ENCODE data around the gene DENND6B. TPM values are rescaled to one million over a fixed set of nuclear protein-coding genes. Genes with fewer than 3 reads are reported as not detected.

Gene DENND6B
- total and polyA plus RNA-seq, 2 donors (not counting 1 experiment from before 2014, with no cell fraction given) = 2.8 to 10.3 TPM

DNA sequence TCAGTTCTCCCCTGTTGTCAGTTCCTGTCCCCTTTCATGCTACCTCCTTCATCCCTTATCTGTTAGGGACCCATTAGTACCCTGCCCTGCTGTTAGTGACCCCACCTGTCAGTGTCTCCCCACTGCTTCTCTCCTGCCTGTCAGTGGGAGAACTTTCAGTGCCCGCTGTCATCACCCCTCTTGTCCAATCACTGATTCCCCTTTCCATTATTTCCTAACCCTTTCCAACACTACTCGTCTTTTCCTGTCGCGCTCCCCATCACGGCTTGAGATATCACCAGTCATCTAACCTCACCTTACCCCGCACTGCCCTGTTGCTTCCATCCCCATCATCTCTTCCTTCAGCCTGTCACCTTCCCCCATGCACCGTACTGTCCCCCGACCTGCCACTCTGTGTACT, 20.3 kb upstream of the DENND6B start:
- ChIA-PET POLR2A (no interaction called here), CTCF (interaction anchor here (1.2 kb wide), 1 partner anchor 16 kb away, joined by 3 read pairs; no protein-coding TSS in a partner anchor)
- H3K79me2 ChIP-seq (ENCODE audit: control insufficient read depth, insufficient read depth, low read length) = peaks cover 35% of the 10 kb centered on the region
- H3K27ac ChIP-seq (ENCODE audit: low read length in 2 of 2) = peak overlapping the region in 1 of 2 donors; percentile 19
- H3K4me3 ChIP-seq (ENCODE audit: control extremely low read depth in 1 of 5, extremely low read depth in 1 of 5, insufficient read depth in 1 of 5, low read depth in 2 of 5, low read length in 4 of 5) = no peak overlapping the region
- peaks cover 7% of the 10 kb centered on the region for H3K4me1 Mint-ChIP-seq
- H2AFZ ChIP-seq (ENCODE audit: insufficient read depth, low read depth, low read length, poor library complexity, severe bottlenecking) = no peak overlapping the region
- H3K9me3 Mint-ChIP-seq (ENCODE audit: insufficient read depth) = no peaks in the 10 kb centered on the region
- no peak overlapping the region for H3K4me2 ChIP-seq (replicated peaks; ENCODE audit: low read depth, low read length, poor library complexity, severe bottlenecking)
- ATAC-seq (ENCODE audit: low read depth) (no peak), DNase-seq (no peak)
- H3K27me3 ChIP-seq (replicated peaks in 1 of 4; ENCODE audit: control extremely low read depth in 1 of 4, control insufficient read depth in 3 of 4, insufficient read depth in 4 of 4, low read length in 3 of 4) = no peaks in the 10 kb centered on the region
- intact Hi-C loops (cut with micrococcal nuclease) = no loop called here
- no peak overlapping the region for H3K4me3 Mint-ChIP-seq
- H3K9ac ChIP-seq (ENCODE audit: low read length) = no peak overlapping the region
- peaks cover 28% of the 10 kb centered on the region for H4K20me1 ChIP-seq (ENCODE audit: control insufficient read depth, insufficient read depth, low read length, poor library complexity, severe bottlenecking)
- H3K27ac Mint-ChIP-seq = no peak overlapping the region
- 94% methylated on average over 8 of the region's 8 CpGs for WGBS (ENCODE audit: insufficient coverage)
- H3K9me3 ChIP-seq (ENCODE audit: control extremely low read depth in 1 of 3, control insufficient read depth in 2 of 3, insufficient read depth in 1 of 3, low read length in 2 of 3) = no peaks in the 10 kb centered on the region
- TF ChIP-seq EZH2 (IDR thresholded peaks at IDR 0.05; ENCODE audit: borderline replicate concordance, insufficient read depth, low read depth, low read length, poor library complexity, severe bottlenecking) = no peak
- TF ChIP-seq, protein P1, sequence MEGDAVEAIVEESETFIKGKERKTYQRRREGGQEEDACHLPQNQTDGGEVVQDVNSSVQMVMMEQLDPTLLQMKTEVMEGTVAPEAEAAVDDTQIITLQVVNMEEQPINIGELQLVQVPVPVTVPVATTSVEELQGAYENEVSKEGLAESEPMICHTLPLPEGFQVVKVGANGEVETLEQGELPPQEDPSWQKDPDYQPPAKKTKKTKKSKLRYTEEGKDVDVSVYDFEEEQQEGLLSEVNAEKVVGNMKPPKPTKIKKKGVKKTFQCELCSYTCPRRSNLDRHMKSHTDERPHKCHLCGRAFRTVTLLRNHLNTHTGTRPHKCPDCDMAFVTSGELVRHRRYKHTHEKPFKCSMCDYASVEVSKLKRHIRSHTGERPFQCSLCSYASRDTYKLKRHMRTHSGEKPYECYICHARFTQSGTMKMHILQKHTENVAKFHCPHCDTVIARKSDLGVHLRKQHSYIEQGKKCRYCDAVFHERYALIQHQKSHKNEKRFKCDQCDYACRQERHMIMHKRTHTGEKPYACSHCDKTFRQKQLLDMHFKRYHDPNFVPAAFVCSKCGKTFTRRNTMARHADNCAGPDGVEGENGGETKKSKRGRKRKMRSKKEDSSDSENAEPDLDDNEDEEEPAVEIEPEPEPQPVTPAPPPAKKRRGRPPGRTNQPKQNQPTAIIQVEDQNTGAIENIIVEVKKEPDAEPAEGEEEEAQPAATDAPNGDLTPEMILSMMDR (IDR thresholded peaks at IDR 0.05) = no peak
- peaks cover 13 to 17% of the 10 kb centered on the region in 2 donors for H3K4me1 ChIP-seq (ENCODE audit: control insufficient read depth in 2 of 2, insufficient read depth in 2 of 2, low read length in 2 of 2)
- peaks cover 2 to 5% of the 10 kb centered on the region in 2 experiments for H3K36me3 ChIP-seq (replicated peaks in 1 of 2; ENCODE audit: control extremely low read depth in 1 of 2, control insufficient read depth in 1 of 2, extremely low read depth in 1 of 2, insufficient read depth in 2 of 2, low read length in 1 of 2)
- no peaks in the 10 kb centered on the region for H3K27me3 Mint-ChIP-seq

DNA sequence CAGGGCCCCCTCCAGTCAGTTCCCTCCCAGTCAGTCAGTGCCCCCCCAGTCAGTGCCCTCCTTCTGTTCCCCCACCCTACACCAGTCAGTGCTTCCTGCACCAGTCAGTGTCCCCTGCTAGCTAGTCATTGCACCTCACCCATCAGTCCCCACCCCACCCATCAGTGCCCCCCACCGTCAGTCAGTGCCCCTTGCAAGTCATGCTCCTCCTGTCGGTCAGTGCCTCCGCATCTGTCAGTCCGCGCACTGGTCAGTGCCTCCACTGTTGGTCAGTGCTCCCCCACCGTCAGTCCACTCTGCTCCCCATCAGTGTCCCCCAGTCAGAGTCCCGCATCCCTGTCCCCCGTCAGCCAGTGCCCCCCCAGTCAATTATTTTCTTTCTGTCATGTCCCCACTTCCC, 19.7 kb upstream of the DENND6B start:
- Mint-ChIP-seq H3K4me3 (no peak overlapping the region), H3K4me1 (peaks cover 7% of the 10 kb centered on the region), H3K27ac (no peak overlapping the region), H3K27me3 (no peaks in the 10 kb centered on the region), H3K9me3 (ENCODE audit: insufficient read depth) (no peaks in the 10 kb centered on the region)
- H3K4me1 ChIP-seq (ENCODE audit: control insufficient read depth in 2 of 2, insufficient read depth in 2 of 2, low read length in 2 of 2) = peaks cover 16 to 22% of the 10 kb centered on the region in 2 donors
- TF ChIP-seq, protein P1 (IDR thresholded peaks at IDR 0.05) = no peak
- TF ChIP-seq EZH2 (IDR thresholded peaks at IDR 0.05; ENCODE audit: borderline replicate concordance, insufficient read depth, low read depth, low read length, poor library complexity, severe bottlenecking) = no peak
- H3K4me2 ChIP-seq (replicated peaks; ENCODE audit: low read depth, low read length, poor library complexity, severe bottlenecking) = peak overlapping the region; percentile 22
- ChIA-PET POLR2A (no interaction called here), CTCF (no interaction called here)
- no peak overlapping the region for H2AFZ ChIP-seq (ENCODE audit: insufficient read depth, low read depth, low read length, poor library complexity, severe bottlenecking)
- 91% methylated on average over 6 of the region's 8 CpGs for WGBS (ENCODE audit: insufficient coverage)
- H3K27ac ChIP-seq (ENCODE audit: low read length in 2 of 2) = peak overlapping the region in 1 of 2 donors; percentile 36
- ATAC-seq (ENCODE audit: low read depth) (no peak), DNase-seq (no peak)
- H3K79me2 ChIP-seq (ENCODE audit: control insufficient read depth, insufficient read depth, low read length) = peaks cover 35% of the 10 kb centered on the region
- peaks cover 28% of the 10 kb centered on the region for H4K20me1 ChIP-seq (ENCODE audit: control insufficient read depth, insufficient read depth, low read length, poor library complexity, severe bottlenecking)
- no peaks in the 10 kb centered on the region for H3K9me3 ChIP-seq (ENCODE audit: control extremely low read depth in 1 of 3, control insufficient read depth in 2 of 3, insufficient read depth in 1 of 3, low read length in 2 of 3)
- H3K27me3 ChIP-seq (replicated peaks in 1 of 4; ENCODE audit: control extremely low read depth in 1 of 4, control insufficient read depth in 3 of 4, insufficient read depth in 4 of 4, low read length in 3 of 4) = no peaks in the 10 kb centered on the region
- H3K9ac ChIP-seq (ENCODE audit: low read length) = no peak overlapping the region
- peaks cover 2 to 5% of the 10 kb centered on the region in 2 experiments for H3K36me3 ChIP-seq (replicated peaks in 1 of 2; ENCODE audit: control extremely low read depth in 1 of 2, control insufficient read depth in 1 of 2, extremely low read depth in 1 of 2, insufficient read depth in 2 of 2, low read length in 1 of 2)
- intact Hi-C loops (cut with micrococcal nuclease) = no loop called here
- no peak overlapping the region for H3K4me3 ChIP-seq (ENCODE audit: control extremely low read depth in 1 of 5, extremely low read depth in 1 of 5, insufficient read depth in 1 of 5, low read depth in 2 of 5, low read length in 4 of 5)
